Measurements from ENCODE around the gene AGO4.

DNA sequence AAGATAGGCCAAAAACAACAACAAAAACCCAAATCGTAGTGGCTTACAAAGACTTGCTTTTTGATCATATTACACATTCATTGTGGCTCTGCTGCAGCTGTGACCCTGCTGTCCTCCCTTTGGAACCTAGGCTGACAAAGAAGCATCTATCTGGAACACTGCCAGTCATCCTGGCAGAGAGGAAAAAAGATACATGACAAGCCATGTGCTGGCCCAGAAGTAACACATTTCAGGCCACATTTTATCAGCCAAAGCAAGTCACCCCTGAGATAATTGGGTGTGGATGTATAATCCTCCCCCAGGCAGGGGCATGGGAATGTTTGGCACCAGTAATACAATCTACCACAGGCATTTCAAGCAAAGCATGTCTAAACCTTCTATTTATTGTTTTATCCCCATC is 38.0 kb downstream of the AGO4 start:
- no peak for TF ChIP-seq RAD21 (IDR thresholded peaks at IDR 0.05)
- TF ChIP-seq, protein P1, sequence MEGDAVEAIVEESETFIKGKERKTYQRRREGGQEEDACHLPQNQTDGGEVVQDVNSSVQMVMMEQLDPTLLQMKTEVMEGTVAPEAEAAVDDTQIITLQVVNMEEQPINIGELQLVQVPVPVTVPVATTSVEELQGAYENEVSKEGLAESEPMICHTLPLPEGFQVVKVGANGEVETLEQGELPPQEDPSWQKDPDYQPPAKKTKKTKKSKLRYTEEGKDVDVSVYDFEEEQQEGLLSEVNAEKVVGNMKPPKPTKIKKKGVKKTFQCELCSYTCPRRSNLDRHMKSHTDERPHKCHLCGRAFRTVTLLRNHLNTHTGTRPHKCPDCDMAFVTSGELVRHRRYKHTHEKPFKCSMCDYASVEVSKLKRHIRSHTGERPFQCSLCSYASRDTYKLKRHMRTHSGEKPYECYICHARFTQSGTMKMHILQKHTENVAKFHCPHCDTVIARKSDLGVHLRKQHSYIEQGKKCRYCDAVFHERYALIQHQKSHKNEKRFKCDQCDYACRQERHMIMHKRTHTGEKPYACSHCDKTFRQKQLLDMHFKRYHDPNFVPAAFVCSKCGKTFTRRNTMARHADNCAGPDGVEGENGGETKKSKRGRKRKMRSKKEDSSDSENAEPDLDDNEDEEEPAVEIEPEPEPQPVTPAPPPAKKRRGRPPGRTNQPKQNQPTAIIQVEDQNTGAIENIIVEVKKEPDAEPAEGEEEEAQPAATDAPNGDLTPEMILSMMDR (IDR thresholded peaks at IDR 0.05; ENCODE audit: low read depth, low read length, missing input control) = no peak
- TF ChIP-seq YY1 (IDR thresholded peaks at IDR 0.05) = no peak
- TF ChIP-seq, protein P2, sequence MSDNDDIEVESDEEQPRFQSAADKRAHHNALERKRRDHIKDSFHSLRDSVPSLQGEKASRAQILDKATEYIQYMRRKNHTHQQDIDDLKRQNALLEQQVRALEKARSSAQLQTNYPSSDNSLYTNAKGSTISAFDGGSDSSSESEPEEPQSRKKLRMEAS (IDR thresholded peaks at IDR 0.05) = no peak
